ENCODE results near the gene CALML5.

The CALML5 gene

DNA sequence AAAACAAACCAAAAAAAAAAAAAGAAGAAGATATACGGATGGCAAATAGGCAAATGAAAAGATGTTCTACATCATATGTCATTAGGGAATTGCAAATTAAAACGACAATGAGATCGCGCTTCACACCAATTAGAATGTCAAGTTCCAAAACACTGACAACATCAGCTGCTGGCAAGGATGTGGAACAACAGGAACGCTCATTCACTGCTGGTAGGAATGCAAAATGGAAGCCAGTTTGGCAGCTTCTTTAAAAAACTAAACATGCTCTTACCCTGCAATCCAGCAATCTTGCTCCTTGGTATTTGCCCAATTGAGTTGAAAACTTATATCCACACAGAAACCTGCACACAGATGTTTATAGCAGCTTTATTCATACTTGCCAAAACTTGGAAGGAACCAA is 34.8 kb downstream of the CALML5 start:
- H3K4me1 ChIP-seq (ENCODE audit: insufficient read depth, low read length), result peaks cover 21% of the 10 kb centered on the region
- no peaks in the 10 kb centered on the region for H3K27me3 ChIP-seq (ENCODE audit: insufficient read depth, low read length)
- peaks cover 20% of the 10 kb centered on the region for H3K36me3 ChIP-seq (ENCODE audit: insufficient read depth, low read length)
- peaks cover 16% of the 10 kb centered on the region for H3K9me3 ChIP-seq (ENCODE audit: insufficient read depth, low read depth, low read length)
- H3K4me3 ChIP-seq (ENCODE audit: low read length), result no peak overlapping the region
- no peak overlapping the region for H3K9ac ChIP-seq (ENCODE audit: low read depth, low read length)
- 89% methylated on average over 5 of the region's 5 CpGs for WGBS
- no peak overlapping the region for H3K27ac ChIP-seq (ENCODE audit: low read depth, low read length)

DNA sequence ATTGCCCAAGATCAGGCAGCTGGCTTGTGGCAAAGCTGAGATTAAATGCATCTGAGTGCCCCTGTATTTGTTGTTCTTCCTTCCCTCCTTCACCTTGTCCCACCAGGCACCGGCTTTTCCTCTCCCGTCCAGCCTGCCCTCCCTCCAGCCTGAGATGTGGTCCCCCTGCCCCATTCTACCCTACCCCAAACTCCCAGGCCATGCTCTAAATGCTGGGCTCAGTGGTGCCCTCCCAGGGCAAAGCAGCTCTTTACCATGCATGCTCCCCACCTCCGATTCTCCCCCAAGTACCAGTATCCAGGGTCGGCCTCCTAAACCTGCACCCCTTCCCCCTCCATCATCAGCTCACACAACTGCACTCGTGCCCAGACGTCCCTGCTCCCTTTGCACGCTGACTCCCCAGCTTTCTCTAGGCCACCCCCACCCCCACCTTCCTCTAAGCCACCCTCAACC is 36.5 kb downstream of the CALML5 start:
- H3K27me3 ChIP-seq (ENCODE audit: insufficient read depth, low read length), result no peaks in the 10 kb centered on the region
- no peak overlapping the region for H3K9ac ChIP-seq (ENCODE audit: low read depth, low read length)
- H3K27ac ChIP-seq (ENCODE audit: low read depth, low read length), result no peak overlapping the region
- WGBS, result 93% methylated on average over 7 of the region's 7 CpGs
- H3K4me1 ChIP-seq (ENCODE audit: insufficient read depth, low read length), result peaks cover 21% of the 10 kb centered on the region
- peaks cover 37% of the 10 kb centered on the region for H3K36me3 ChIP-seq (ENCODE audit: insufficient read depth, low read length)
- peaks cover 4% of the 10 kb centered on the region; the same call in 1 of the 2 replicates for H3K9me3 ChIP-seq (ENCODE audit: insufficient read depth, low read depth, low read length)
- H3K4me3 ChIP-seq (ENCODE audit: low read length), result no peak overlapping the region

DNA sequence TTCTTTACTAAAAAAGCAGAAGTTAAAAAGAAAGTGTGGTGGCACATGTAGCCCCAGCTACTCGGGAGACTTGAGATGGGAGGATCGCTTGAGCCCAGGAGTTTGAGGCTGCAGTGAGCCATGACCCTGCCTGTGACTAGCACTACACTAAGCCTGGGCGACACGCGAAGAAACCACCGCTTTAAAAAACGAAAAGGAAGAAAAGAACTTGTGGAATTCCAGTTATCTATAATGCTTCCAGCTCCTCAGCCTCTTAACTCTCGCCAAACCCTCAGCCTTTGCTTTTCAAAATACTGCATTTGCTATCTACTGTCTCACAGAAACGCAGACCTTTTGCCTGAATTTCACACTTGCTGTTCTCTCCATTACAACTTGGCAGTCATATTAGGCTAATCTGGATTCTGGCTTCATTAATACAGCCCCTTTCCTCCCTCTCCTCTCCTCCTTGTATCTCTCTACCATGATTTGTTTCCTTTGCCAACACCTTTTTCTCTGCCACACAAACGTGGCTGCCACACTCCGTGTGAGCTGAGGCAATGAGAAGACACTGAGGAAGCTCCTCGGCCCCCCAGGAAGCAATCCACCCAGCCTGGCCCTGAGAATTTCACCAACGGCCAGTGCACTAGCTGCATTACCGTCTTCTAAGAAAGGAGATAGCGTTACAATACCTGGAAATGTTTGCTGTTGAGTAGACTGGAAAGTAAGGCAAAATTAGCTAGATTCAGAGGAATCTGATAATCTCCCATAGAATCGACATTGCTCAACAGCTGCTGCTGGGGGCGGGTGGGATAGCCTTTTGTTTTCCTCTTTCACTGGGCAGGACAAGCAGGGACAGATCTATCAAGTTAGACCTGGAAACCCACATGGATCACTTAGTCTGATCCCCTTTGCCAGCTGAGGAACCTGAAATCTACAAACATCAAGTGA is 37.2 kb downstream of the CALML5 start:
- WGBS, result 86% methylated on average over 17 of the region's 17 CpGs
- no peaks in the 10 kb centered on the region for H3K27me3 ChIP-seq (ENCODE audit: insufficient read depth, low read length)
- H3K4me1 ChIP-seq (ENCODE audit: insufficient read depth, low read length), result peaks cover 18% of the 10 kb centered on the region
- no peaks in the 10 kb centered on the region for H3K9me3 ChIP-seq (ENCODE audit: insufficient read depth, low read depth, low read length)
- H3K36me3 ChIP-seq (ENCODE audit: insufficient read depth, low read length), result peaks cover 44% of the 10 kb centered on the region
- no peak overlapping the region for H3K9ac ChIP-seq (ENCODE audit: low read depth, low read length)
- H3K4me3 ChIP-seq (ENCODE audit: low read length), result no peak overlapping the region
- no peak overlapping the region for H3K27ac ChIP-seq (ENCODE audit: low read depth, low read length)

- no peaks in the 10 kb centered on the region for H3K9me3 ChIP-seq (ENCODE audit: insufficient read depth, low read depth, low read length)
- H3K36me3 ChIP-seq (ENCODE audit: insufficient read depth, low read length), result peaks cover 54% of the 10 kb centered on the region
- no peak overlapping the region for H3K4me3 ChIP-seq (ENCODE audit: low read length)
- H3K4me1 ChIP-seq (ENCODE audit: insufficient read depth, low read length), result peaks cover 8% of the 10 kb centered on the region
- WGBS, result 93% methylated on average over 3 of the region's 4 CpGs
- no peaks in the 10 kb centered on the region for H3K27me3 ChIP-seq (ENCODE audit: insufficient read depth, low read length)
- H3K27ac ChIP-seq (ENCODE audit: low read depth, low read length), result no peak overlapping the region
- no peak overlapping the region for H3K9ac ChIP-seq (ENCODE audit: low read depth, low read length)
These were observed 38.2 kb downstream of the CALML5 start for GRCh38 chr10:5461203-5461588.

DNA sequence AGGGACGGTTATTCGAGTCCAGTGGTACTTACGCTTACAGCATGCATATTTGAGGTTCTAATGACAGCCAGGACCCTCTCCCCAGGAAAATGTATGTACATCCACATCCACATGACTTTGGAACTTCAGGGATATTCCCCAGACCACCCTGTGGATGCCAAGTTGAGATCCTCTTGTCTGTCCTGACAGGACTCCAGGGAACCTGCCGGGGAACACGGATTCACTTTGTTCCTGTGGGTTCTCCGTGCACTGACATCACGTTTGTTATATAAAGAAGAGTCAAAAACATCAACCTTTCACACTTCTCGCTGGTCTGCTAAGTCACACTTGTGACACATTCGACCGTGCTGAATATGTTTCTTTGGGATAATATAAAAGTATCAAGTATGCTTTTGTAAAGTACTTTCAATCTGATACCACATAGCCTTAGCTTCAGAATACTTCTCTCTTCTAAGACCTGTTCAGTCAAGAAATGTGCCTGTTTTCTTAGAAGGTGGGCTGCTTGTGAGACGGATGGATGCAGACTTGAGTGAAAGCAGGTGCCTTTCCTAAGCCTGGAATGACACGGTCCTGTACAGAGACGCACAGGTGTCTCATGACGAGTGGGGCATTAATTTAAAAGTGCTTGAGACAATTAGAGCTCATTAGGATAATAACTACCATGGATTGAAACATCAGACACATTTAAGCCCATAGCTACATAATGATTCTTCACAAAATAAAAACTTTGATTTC is 38.7 kb downstream of the CALML5 start:
- Histone ChIP-seq H3K36me3 (ENCODE audit: insufficient read depth, low read length) (peaks cover 59% of the 10 kb centered on the region), H3K27ac (ENCODE audit: low read depth, low read length) (no peak overlapping the region), H3K4me3 (ENCODE audit: low read length) (no peak overlapping the region), H3K4me1 (ENCODE audit: insufficient read depth, low read length) (peaks cover 3% of the 10 kb centered on the region), H3K9ac (ENCODE audit: low read depth, low read length) (no peak overlapping the region), H3K9me3 (ENCODE audit: insufficient read depth, low read depth, low read length) (no peaks in the 10 kb centered on the region), H3K27me3 (ENCODE audit: insufficient read depth, low read length) (no peaks in the 10 kb centered on the region)
- 89% methylated on average over 12 of the region's 14 CpGs for WGBS

DNA sequence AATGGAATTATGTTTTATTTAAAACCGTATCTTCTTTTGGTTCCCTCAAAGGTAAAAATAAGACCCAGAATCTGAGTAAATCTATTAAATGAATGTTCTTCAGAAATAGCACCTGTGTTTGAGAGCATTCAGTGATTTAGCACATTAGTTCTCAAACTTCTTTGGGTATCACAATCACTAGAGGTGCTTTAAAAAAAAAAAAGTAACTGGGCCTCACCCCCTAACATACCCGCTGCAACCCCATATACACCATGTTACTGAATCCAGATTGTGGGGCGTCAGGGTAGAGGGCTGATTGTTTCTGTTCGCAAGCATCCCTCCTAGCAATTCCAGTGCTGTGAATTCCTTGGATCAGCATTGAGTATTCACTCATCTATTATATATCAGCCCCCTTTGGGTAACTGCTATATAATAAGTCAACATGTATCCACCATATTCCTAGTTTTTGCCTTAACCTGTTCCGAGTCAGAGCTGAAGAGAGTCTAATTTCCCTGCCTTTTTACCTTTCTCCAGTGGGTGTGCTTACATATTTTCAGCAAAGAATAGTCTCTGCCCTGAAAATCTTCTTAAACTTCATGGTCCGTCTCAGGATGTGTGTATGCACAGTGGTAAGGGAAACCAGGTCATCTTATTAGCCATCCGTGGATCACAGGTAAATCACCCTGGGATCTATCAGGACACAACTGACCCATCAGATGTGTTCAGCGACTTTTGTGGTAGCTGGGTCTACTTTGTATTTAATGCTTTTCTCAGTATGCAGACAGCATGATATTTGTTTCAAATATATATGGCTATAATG is 40.2 kb downstream of the CALML5 start:
- no peak overlapping the region for H3K9ac ChIP-seq (ENCODE audit: low read depth, low read length)
- H3K9me3 ChIP-seq (ENCODE audit: insufficient read depth, low read depth, low read length), result no peaks in the 10 kb centered on the region
- H3K4me3 ChIP-seq (ENCODE audit: low read length), result no peak overlapping the region
- H3K27ac ChIP-seq (ENCODE audit: low read depth, low read length), result no peak overlapping the region
- no peaks in the 10 kb centered on the region for H3K4me1 ChIP-seq (ENCODE audit: insufficient read depth, low read length)
- peaks cover 74% of the 10 kb centered on the region for H3K36me3 ChIP-seq (ENCODE audit: insufficient read depth, low read length)
- 88% methylated on average over 8 of the region's 8 CpGs for WGBS
- no peaks in the 10 kb centered on the region for H3K27me3 ChIP-seq (ENCODE audit: insufficient read depth, low read length)

GRCh38 chr10:5458425-5458824 is 40.9 kb downstream of the CALML5 start:
- Histone ChIP-seq H3K27ac (ENCODE audit: low read depth, low read length) (no peak overlapping the region), H3K4me3 (ENCODE audit: low read length) (no peak overlapping the region), H3K9me3 (ENCODE audit: insufficient read depth, low read depth, low read length) (no peaks in the 10 kb centered on the region), H3K4me1 (ENCODE audit: insufficient read depth, low read length) (no peaks in the 10 kb centered on the region), H3K9ac (ENCODE audit: low read depth, low read length) (no peak overlapping the region), H3K27me3 (ENCODE audit: insufficient read depth, low read length) (no peaks in the 10 kb centered on the region), H3K36me3 (ENCODE audit: insufficient read depth, low read length) (peaks cover 81% of the 10 kb centered on the region)
- WGBS, result 95% methylated on average over 1 of the region's 1 CpG

GRCh38 chr10:5457741-5458140 is 41.6 kb downstream of the CALML5 start:
- no peak overlapping the region for H3K27ac ChIP-seq (ENCODE audit: low read depth, low read length)
- peaks cover 88% of the 10 kb centered on the region for H3K36me3 ChIP-seq (ENCODE audit: insufficient read depth, low read length)
- no peak overlapping the region for H3K9ac ChIP-seq (ENCODE audit: low read depth, low read length)
- no peaks in the 10 kb centered on the region for H3K4me1 ChIP-seq (ENCODE audit: insufficient read depth, low read length)
- no peaks in the 10 kb centered on the region for H3K9me3 ChIP-seq (ENCODE audit: insufficient read depth, low read depth, low read length)
- no peaks in the 10 kb centered on the region for H3K27me3 ChIP-seq (ENCODE audit: insufficient read depth, low read length)
- no peak overlapping the region for H3K4me3 ChIP-seq (ENCODE audit: low read length)
- 97% methylated on average over 3 of the region's 3 CpGs for WGBS

GRCh38 chr10:5456563-5456962 is 42.8 kb downstream of the CALML5 start:
- H3K9me3 ChIP-seq (ENCODE audit: insufficient read depth, low read depth, low read length), result no peaks in the 10 kb centered on the region
- peaks cover 98% of the 10 kb centered on the region for H3K36me3 ChIP-seq (ENCODE audit: insufficient read depth, low read length)
- no peaks in the 10 kb centered on the region for H3K4me1 ChIP-seq (ENCODE audit: insufficient read depth, low read length)
- H3K27me3 ChIP-seq (ENCODE audit: insufficient read depth, low read length), result no peaks in the 10 kb centered on the region
- no peak overlapping the region for H3K27ac ChIP-seq (ENCODE audit: low read depth, low read length)
- 94% methylated on average over 12 of the region's 12 CpGs for WGBS
- no peak overlapping the region for H3K4me3 ChIP-seq (ENCODE audit: low read length)
- no peak overlapping the region for H3K9ac ChIP-seq (ENCODE audit: low read depth, low read length)

GRCh38 chr10:5453749-5454489 is 45.5 kb downstream of the CALML5 start:
- no peaks in the 10 kb centered on the region for H3K9me3 ChIP-seq (ENCODE audit: insufficient read depth, low read depth, low read length)
- WGBS, result 93% methylated on average over 13 of the region's 13 CpGs
- peaks cover 75% of the 10 kb centered on the region for H3K36me3 ChIP-seq (ENCODE audit: insufficient read depth, low read length)
- H3K27me3 ChIP-seq (ENCODE audit: insufficient read depth, low read length), result no peaks in the 10 kb centered on the region
- H3K4me3 ChIP-seq (ENCODE audit: low read length), result no peak overlapping the region
- peaks cover 12% of the 10 kb centered on the region for H3K4me1 ChIP-seq (ENCODE audit: insufficient read depth, low read length)
- H3K9ac ChIP-seq (ENCODE audit: low read depth, low read length), result no peak overlapping the region
- H3K27ac ChIP-seq (ENCODE audit: low read depth, low read length), result no peak overlapping the region
